ENCODE measurements around the gene ACOD1. TPM values are rescaled to one million over a fixed set of nuclear protein-coding genes. Genes with fewer than 3 reads are reported as not detected.

Gene ACOD1
- total RNA-seq = not detected in 2 replicates

DNA sequence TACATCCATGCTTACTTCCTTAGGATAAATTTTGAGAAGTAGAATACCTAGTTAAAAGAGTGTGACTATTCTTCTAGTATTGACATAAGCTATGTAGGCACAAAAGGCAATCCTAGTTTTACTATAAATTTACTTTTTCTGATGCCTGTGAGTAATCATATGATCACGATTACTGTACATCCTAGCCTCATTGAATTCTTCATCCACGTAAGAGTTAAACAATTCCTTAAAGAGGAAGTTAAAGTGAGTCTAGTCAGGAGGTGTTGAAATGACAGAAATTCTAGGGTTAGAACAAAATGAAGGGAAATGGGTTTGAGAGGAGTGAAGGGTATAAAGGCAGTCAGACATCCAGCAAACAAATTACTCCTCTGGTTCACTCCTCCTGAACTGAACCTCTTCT lies at the start of gene ACOD1:
TSS of gene ACOD1 (plus strand) at position 363 of the 400 bp plus-strand sequence. CDS start 48 bp downstream, outside the sequence.

DNA sequence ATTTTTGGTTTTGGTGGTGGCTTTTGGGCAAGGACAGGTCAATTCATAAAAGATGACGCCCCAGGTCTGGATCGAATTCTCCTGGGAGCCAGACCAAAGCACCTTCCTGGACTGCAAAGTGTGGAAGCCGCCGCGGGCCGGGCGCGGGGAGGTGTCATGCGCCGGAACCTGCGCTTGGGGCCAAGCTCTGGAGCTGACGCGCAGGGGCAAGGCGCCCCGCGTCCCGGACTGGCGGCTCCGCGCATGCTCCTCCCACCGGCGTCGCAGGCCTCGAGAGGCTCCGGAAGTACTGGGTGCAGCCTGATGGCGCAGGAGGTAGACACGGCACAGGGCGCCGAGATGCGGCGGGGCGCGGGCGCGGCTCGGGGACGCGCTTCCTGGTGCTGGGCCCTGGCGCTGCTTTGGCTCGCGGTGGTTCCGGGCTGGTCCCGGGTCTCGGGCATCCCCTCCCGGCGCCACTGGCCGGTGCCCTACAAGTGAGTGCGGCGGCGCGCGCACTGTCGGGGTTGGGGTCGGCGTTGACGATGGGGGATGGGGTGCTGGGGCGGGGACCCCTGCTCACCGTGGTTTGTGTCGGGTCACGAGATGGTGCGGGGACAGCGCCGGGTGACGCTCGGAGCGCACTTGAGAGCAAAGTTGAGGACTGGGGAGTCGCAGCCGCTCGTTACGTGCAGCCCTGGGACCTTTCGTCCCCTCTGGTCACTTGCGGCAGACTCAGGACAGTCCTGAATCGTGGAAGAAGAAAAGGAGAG lies 43.7 kb downstream of the ACOD1 start, which contains the start of gene CLN5:
TSS of gene CLN5 (plus strand) at position 286 of the 752 bp plus-strand sequence. CDS start at position 304, 18 bp downstream.

Other genes with a start within 250 kb of the ACOD1 start
- gene KCTD12, start 62.1 kb upstream of the ACOD1 start, total RNA-seq = 10.1 and 13.5 TPM in 2 replicates
- gene CLN5, start 43.6 kb downstream of the ACOD1 start, total RNA-seq = 31.9 and 32.0 TPM in 2 replicates
- gene FBXL3, start 78.6 kb downstream of the ACOD1 start, total RNA-seq = 31.4 and 39.7 TPM in 2 replicates